Immature natural killer cell (primary cell): ENCODE measurements around the gene TIMM50. TPM values are rescaled to one million over a fixed set of nuclear protein-coding genes. Genes with fewer than 3 reads are reported as not detected.

ENCODE experiments used
- DNase-seq, 3 donors: peaks; one replicate each; pipeline ENCODE4 v3.0.0; 2022; ENCODE audit warnings: mixed read lengths in 1 of 3
- H3K27ac Mint-ChIP-seq, 6 donors: one replicate each; pipeline ENCODE4 v1.8.0; 2020; ENCODE audit warnings: mixed read lengths in 6 of 6, mild to moderate bottlenecking in 5 of 6, inconsistent platforms in 4 of 6, moderate library complexity in 3 of 6
- H3K27me3 Mint-ChIP-seq, 3 donors: one replicate each; pipeline ENCODE4 v1.8.0; 2020 to 2021; ENCODE audit warnings: low read depth in 3 of 3, mild to moderate bottlenecking in 3 of 3, mixed read lengths in 3 of 3, moderate library complexity in 3 of 3, inconsistent platforms in 1 of 3
- H3K36me3 Mint-ChIP-seq, 3 donors: one replicate each; pipeline ENCODE4 v1.8.0; 2020; ENCODE audit warnings: mixed read lengths in 3 of 3, inconsistent platforms in 2 of 3, mild to moderate bottlenecking in 2 of 3
- H3K4me1 Mint-ChIP-seq, 2 donors: one replicate each; pipeline ENCODE4 v1.8.0; 2020; ENCODE audit warnings: inconsistent platforms in 2 of 2, mild to moderate bottlenecking in 2 of 2, mixed read lengths in 2 of 2, moderate library complexity in 1 of 2
- H3K4me3 Mint-ChIP-seq, 5 donors: one replicate each; pipeline ENCODE4 v1.8.0; 2020; ENCODE audit warnings: mild to moderate bottlenecking in 5 of 5, mixed read lengths in 5 of 5, inconsistent platforms in 3 of 5, moderate library complexity in 3 of 5
- H3K9me3 Mint-ChIP-seq, 6 donors: one replicate each; pipeline ENCODE4 v1.8.0; 2020; ENCODE audit warnings: mild to moderate bottlenecking in 6 of 6, mixed read lengths in 6 of 6, inconsistent platforms in 4 of 6, moderate library complexity in 3 of 6
- polyA plus RNA-seq, 3 donors: library from polyadenylated mRNA; unstranded; fragments of 300-500 nt; fragmentation: Illumina TruSeq; gene quantifications; one replicate each; pipeline ENCODE4 v1.2.3, GENCODE V29; 2021

Gene TIMM50
- polyA plus RNA-seq, 3 donors from 2014 or later = 50.4 to 65.2 (median 58.6) TPM

DNA sequence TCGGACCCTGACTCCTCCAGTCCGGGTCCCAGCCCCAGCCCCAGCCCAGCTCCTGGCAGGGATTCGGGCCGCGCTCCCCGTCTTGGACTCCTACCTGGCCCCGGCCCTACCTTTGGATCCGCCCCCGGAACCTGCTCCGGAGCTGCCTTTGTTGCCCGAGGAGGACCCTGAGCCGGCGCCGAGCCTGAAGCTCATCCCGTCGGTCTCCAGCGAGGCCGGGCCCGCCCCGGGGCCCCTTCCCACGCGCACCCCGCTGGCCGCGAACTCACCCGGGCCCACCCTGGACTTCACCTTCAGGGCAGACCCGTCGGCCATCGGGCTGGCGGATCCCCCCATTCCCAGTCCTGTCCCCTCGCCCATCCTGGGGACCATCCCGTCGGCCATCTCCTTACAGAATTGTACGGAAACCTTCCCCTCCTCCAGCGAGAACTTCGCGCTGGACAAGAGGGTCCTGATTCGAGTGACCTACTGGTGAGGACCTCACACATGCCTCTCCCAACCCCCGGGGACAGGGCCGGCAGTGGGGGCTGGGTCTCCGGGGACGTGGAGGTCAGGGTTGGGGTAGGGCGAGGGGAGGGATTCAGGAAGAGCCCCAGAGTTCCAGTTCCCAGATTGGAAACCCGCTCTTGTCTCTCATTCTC is 35.0 kb downstream of the TIMM50 start:
- peaks cover 0 to 2% (median 0%) of the 10 kb centered on the region in 6 donors for H3K9me3 Mint-ChIP-seq
- peaks cover 0 to 5% (median 3%) of the 10 kb centered on the region in 3 donors for H3K36me3 Mint-ChIP-seq
- H3K4me3 Mint-ChIP-seq = peak overlapping the region in 2 of 5 donors; percentile 51 to 56
- H3K27me3 Mint-ChIP-seq = peaks cover 13 to 36% (median 19%) of the 10 kb centered on the region in 3 donors
- peaks cover 7% of the 10 kb centered on the region in 2 donors for H3K4me1 Mint-ChIP-seq
- no peak for DNase-seq
- no peak overlapping the region for H3K27ac Mint-ChIP-seq

DNA sequence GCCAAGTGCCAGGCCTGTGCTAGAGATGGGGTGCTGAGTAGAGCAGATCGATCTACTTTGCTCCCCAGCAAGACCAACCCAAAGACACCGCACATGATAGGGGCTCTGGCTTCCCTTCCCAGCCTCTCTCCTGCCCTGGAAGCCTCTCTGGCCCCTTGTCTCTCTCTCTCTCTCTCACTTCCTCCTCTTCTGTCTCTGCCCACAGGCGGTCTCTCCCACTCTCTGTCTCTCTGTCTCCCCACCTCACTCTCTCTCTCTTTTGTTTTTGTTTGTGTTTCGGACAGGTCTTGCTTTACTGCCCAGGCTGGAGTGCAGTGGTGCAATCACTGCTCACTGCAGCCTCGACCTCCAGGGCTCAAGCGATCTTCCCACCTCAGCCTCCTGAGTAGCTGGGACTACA is 35.6 kb downstream of the TIMM50 start:
- peaks cover 0 to 5% (median 3%) of the 10 kb centered on the region in 3 donors for H3K36me3 Mint-ChIP-seq
- peaks cover 7% of the 10 kb centered on the region in 2 donors for H3K4me1 Mint-ChIP-seq
- no peak overlapping the region for H3K27ac Mint-ChIP-seq
- H3K27me3 Mint-ChIP-seq = peaks cover 13 to 36% (median 18%) of the 10 kb centered on the region in 3 donors
- H3K9me3 Mint-ChIP-seq = peaks cover 0 to 2% (median 0%) of the 10 kb centered on the region in 6 donors
- peak overlapping the region in 3 of 5 donors; percentile 18 to 56 (median 51) for H3K4me3 Mint-ChIP-seq
- DNase-seq = no peak

GRCh38 chr19:39517432-39517831 is 36.8 kb downstream of the TIMM50 start:
- H3K27ac Mint-ChIP-seq = no peak overlapping the region
- H3K4me3 Mint-ChIP-seq = no peak overlapping the region
- peaks cover 0 to 5% (median 3%) of the 10 kb centered on the region in 3 donors for H3K36me3 Mint-ChIP-seq
- DNase-seq = no peak
- peaks cover 13 to 31% (median 16%) of the 10 kb centered on the region in 3 donors for H3K27me3 Mint-ChIP-seq
- peaks cover 0 to 2% (median 0%) of the 10 kb centered on the region in 6 donors for H3K9me3 Mint-ChIP-seq
- H3K4me1 Mint-ChIP-seq = peaks cover 7% of the 10 kb centered on the region in 2 donors

- Mint-ChIP-seq H3K36me3 (peaks cover 0 to 5% (median 3%) of the 10 kb centered on the region in 3 donors), H3K27me3 (peaks cover 11 to 25% (median 13%) of the 10 kb centered on the region in 3 donors), H3K4me1 (peaks cover 7% of the 10 kb centered on the region in 2 donors), H3K27ac (no peak overlapping the region), H3K9me3 (peaks cover 0 to 2% (median 0%) of the 10 kb centered on the region in 6 donors), H3K4me3 (no peak overlapping the region)
- DNase-seq = no peak
These were observed 37.8 kb downstream of the TIMM50 start for GRCh38 chr19:39518458-39518857.

GRCh38 chr19:39518975-39519374 is 38.3 kb downstream of the TIMM50 start:
- DNase-seq = no peak
- Mint-ChIP-seq H3K9me3 (peaks cover 0 to 2% (median 0%) of the 10 kb centered on the region in 6 donors), H3K4me3 (no peak overlapping the region), H3K27ac (no peak overlapping the region), H3K4me1 (peaks cover 7% of the 10 kb centered on the region in 2 donors), H3K36me3 (peaks cover 0 to 5% (median 3%) of the 10 kb centered on the region in 3 donors), H3K27me3 (peaks cover 11 to 24% (median 12%) of the 10 kb centered on the region in 3 donors)

DNA sequence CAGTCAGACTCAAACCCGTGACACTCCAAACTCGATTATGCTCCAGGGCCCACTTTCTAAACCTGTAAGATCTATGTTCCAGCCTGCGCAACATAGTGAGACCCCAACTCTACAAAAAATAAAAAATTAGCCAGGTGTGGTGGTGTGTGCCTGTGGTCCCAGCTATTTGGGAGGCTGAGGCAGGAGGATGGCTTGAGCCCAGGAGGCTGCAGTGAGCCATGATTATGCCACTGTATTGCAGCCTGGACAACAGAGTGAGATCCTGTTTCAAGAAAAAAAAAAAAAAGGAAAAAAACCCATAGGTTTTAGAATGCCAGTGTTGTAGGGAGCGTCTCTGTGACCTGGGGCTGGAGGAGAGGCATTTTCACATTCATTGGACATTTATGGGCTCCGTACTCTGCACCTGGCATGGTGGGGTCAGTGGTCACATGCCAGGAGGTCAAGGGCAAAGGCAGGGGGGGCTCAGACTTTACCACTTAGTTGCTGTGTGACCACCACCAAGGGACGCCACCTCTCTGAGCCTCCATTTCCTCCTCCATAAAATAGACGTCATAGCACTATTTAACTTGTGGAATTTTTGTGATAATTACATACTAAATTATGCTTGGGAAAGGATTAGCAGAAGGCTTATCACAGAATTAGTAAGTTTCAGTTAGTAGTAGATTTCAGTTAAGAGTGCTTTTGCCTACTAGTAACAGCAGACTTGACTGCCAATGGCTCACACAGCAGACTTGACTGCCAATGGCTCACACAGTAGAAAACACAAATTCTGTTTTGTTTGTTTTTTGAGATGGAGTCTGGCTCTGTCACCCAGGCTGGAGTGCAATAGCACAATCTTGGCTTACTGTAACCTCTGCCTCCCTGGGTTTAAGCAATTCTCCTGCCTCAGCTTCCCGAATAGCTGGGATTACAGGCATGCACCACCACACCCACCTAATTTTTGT is 40.2 kb downstream of the TIMM50 start:
- Mint-ChIP-seq H3K36me3 (peaks cover 0 to 5% (median 3%) of the 10 kb centered on the region in 3 donors), H3K27ac (no peak overlapping the region)

DNA sequence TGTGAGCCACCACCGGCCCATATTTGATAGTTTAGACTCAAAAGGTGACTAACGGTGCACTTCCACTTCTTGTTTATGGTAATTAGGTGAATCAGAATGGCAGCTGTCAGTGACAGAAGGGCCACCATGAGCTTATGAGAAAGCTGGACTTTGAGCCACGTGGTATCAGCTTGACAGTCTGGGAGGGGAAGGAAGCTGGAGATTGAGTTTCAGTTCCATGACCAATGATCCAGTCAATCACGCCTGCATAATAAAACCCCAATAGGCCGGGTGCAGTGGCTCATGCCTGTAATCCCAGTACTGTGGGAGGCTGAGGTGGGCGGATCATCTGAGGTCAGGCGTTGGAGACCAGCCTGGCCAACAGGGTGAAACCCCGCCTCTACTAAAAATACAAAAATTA is 43.9 kb downstream of the TIMM50 start:
- Mint-ChIP-seq H3K4me3 (no peak overlapping the region), H3K4me1 (peaks cover 0 to 6% of the 10 kb centered on the region in 2 donors), H3K36me3 (peaks cover 0 to 4% (median 0%) of the 10 kb centered on the region in 3 donors), H3K9me3 (no peaks in the 10 kb centered on the region), H3K27me3 (no peaks in the 10 kb centered on the region), H3K27ac (no peak overlapping the region)
- no peak for DNase-seq

More for the DNA sequence above, 40.2 kb downstream of the TIMM50 start:
- peaks cover 2 to 7% of the 10 kb centered on the region in 2 donors for H3K4me1 Mint-ChIP-seq
- peaks cover 7 to 15% (median 7%) of the 10 kb centered on the region in 3 donors for H3K27me3 Mint-ChIP-seq
- H3K4me3 Mint-ChIP-seq = no peak overlapping the region
- peaks cover 0 to 2% (median 0%) of the 10 kb centered on the region in 6 donors for H3K9me3 Mint-ChIP-seq
- DNase-seq = no peak

GRCh38 chr19:39525205-39525604 is 44.6 kb downstream of the TIMM50 start:
- no peaks in the 10 kb centered on the region for H3K9me3 Mint-ChIP-seq
- H3K27me3 Mint-ChIP-seq = no peaks in the 10 kb centered on the region
- no peak for DNase-seq
- no peak overlapping the region for H3K4me3 Mint-ChIP-seq
- H3K4me1 Mint-ChIP-seq = peaks cover 0 to 6% of the 10 kb centered on the region in 2 donors
- H3K27ac Mint-ChIP-seq = peak overlapping the region in 1 of 6 donors; percentile 34
- peaks cover 0 to 4% (median 0%) of the 10 kb centered on the region in 3 donors for H3K36me3 Mint-ChIP-seq

- H3K36me3 Mint-ChIP-seq = peaks cover 0 to 4% (median 0%) of the 10 kb centered on the region in 3 donors
- peaks cover 17 to 31% of the 10 kb centered on the region in 2 donors for H3K4me1 Mint-ChIP-seq
- H3K4me3 Mint-ChIP-seq = peak overlapping the region; percentile 91 to 95 (median 93)
- peaks cover 3 to 8% (median 5%) of the 10 kb centered on the region in 3 donors for H3K27me3 Mint-ChIP-seq
- DNase-seq = no peak
- H3K27ac Mint-ChIP-seq = peak overlapping the region; percentile 64 to 89 (median 80)
- H3K9me3 Mint-ChIP-seq = no peaks in the 10 kb centered on the region
These were observed 51.2 kb downstream of the TIMM50 start for GRCh38 chr19:39531834-39532232.

DNA sequence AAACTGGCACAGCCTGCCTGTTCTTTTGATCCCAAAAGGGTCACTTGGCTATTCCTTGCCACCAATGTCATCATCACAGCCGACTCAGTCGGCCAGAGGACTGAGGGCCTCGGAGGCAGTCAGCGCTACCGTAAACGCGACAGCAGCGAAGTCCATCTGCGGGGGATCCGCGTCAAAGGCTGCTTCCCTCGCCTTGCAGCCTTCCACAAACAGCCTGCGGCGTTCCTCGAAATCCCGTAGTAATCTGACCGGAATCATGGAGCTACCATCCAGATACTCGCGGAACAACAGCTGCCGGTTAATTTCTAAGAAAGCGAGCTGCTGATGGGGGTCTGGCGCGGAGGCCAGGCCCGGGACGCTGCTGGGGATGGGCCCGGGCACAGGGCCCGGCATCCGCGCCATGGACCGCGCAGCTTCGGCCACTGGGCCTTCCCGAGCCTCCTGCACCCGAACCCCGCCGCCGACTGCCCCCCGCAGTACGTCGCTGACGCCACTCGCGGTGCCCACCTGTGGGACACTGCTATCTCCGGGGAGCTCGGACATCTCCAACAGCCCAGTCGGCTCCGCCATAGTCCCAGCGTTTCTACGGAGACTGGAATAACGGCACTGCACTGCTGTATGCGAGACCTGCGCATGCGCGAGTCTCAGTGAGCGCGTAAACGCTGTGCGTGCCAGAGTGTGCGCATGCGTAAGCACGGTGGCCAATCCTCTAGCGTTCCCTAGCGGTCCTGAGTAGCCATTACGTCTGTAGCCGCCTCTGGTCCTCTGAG is 51.8 kb downstream of the TIMM50 start, which contains the start of gene EID2B:
TSS of gene EID2B (minus strand) at position 620 of the 770 bp plus-strand sequence. CDS start at position 570, 50 bp downstream.
- peaks cover 0 to 4% (median 0%) of the 10 kb centered on the region in 3 donors for H3K36me3 Mint-ChIP-seq
- H3K4me1 Mint-ChIP-seq = peaks cover 17 to 31% of the 10 kb centered on the region in 2 donors
- H3K27me3 Mint-ChIP-seq = peaks cover 3 to 8% (median 5%) of the 10 kb centered on the region in 3 donors
- peak within 1 kb of the TSS; percentile 91 to 95 (median 93) for H3K4me3 Mint-ChIP-seq
- peak within 1 kb of the TSS; percentile 82 to 93 (median 88) for H3K27ac Mint-ChIP-seq
- DNase-seq = peak; percentile 95 to 96 (median 95)
- H3K9me3 Mint-ChIP-seq = no peaks in the 10 kb centered on the region

GRCh38 chr19:39533003-39533512 is 52.4 kb downstream of the TIMM50 start:
- peak overlapping the region; percentile 65 to 95 (median 93) for H3K4me3 Mint-ChIP-seq
- peaks cover 3 to 8% (median 5%) of the 10 kb centered on the region in 3 donors for H3K27me3 Mint-ChIP-seq
- DNase-seq = no peak
- H3K27ac Mint-ChIP-seq = peak overlapping the region in 4 of 6 donors; percentile 84 to 93 (median 90)
- no peaks in the 10 kb centered on the region for H3K9me3 Mint-ChIP-seq
- peaks cover 22 to 33% of the 10 kb centered on the region in 2 donors for H3K4me1 Mint-ChIP-seq
- peaks cover 0 to 4% (median 0%) of the 10 kb centered on the region in 3 donors for H3K36me3 Mint-ChIP-seq

DNA sequence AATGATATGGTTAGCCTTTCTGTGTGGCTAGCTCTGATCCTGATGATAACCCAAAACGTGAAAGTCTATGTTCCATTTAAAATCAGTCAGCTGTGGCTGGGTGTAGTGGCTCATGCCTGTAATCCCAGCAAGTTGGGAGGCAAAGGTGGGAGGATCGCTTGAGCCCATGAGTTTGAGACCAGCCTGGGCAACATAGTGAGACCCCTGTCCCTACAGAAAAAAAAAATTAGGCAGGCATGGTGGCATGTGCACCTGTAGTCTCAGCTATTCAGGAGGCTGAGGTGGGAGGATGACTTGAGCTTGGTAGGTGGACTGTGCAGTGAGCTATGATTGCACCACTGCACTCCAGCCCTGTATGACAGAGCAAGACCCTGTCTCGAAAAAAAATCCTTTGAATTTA is 53.2 kb downstream of the TIMM50 start:
- H3K4me1 Mint-ChIP-seq = peaks cover 28 to 34% of the 10 kb centered on the region in 2 donors
- DNase-seq = no peak
- H3K27me3 Mint-ChIP-seq = peaks cover 3 to 8% (median 6%) of the 10 kb centered on the region in 3 donors
- peak overlapping the region in 1 of 6 donors; percentile 40 for H3K27ac Mint-ChIP-seq
- no peaks in the 10 kb centered on the region for H3K9me3 Mint-ChIP-seq
- no peaks in the 10 kb centered on the region for H3K36me3 Mint-ChIP-seq
- no peak overlapping the region for H3K4me3 Mint-ChIP-seq
